ENCODE measurements around the gene ADCYAP1R1.

The ADCYAP1R1 gene

GRCh38 chr7:31051598-31052486, at the start of gene ADCYAP1R1:
TSS of gene ADCYAP1R1 (plus strand) at chr7:31052308. CDS start at chr7:31063265, 10,957 bp downstream.
- no peak for TF ChIP-seq EZH2phosphoT487 (IDR thresholded peaks at IDR 0.05; ENCODE audit: low read depth)
- TF ChIP-seq CTCF (IDR thresholded peaks at IDR 0.05; ENCODE audit: low read depth, low read length): no peak

GRCh38 chr7:31003097-31003496, 49.0 kb upstream of the ADCYAP1R1 start:
- H2AFZ ChIP-seq (ENCODE audit: low read depth, low read length): no peak overlapping the region
- no peaks in the 10 kb centered on the region for H3K79me2 ChIP-seq (ENCODE audit: low read length)
- H3K9ac ChIP-seq (ENCODE audit: low read length): no peak overlapping the region
- H3K9me3 ChIP-seq (ENCODE audit: insufficient read depth, low read length): no peaks in the 10 kb centered on the region
- H3K27me3 ChIP-seq (ENCODE audit: low read depth, low read length): no peaks in the 10 kb centered on the region
- H3K4me1 ChIP-seq (ENCODE audit: low read length): no peaks in the 10 kb centered on the region
- TF ChIP-seq CTCF (IDR thresholded peaks at IDR 0.05; ENCODE audit: low read depth, low read length) (no peak), EZH2phosphoT487 (IDR thresholded peaks at IDR 0.05; ENCODE audit: low read depth) (no peak)
- H3K36me3 ChIP-seq (replicated peaks; ENCODE audit: low read depth, low read length): no peaks in the 10 kb centered on the region
- no peak overlapping the region for H3K4me3 ChIP-seq (ENCODE audit: low read length)
- H3K27ac ChIP-seq (ENCODE audit: low read length): no peak overlapping the region
- no peaks in the 10 kb centered on the region for H4K20me1 ChIP-seq (ENCODE audit: insufficient read depth, low read length)
- H3K4me2 ChIP-seq (ENCODE audit: low read length): no peak overlapping the region

More at GRCh38 chr7:31051598-31052486, at the start of gene ADCYAP1R1:
- H3K79me2 ChIP-seq (ENCODE audit: low read length): no peaks in the 10 kb centered on the region
- H3K27ac ChIP-seq (ENCODE audit: low read length): no peak within 1 kb of the TSS
- no peak within 1 kb of the TSS for H2AFZ ChIP-seq (ENCODE audit: low read depth, low read length)
- H3K4me3 ChIP-seq (ENCODE audit: low read length): no peak within 1 kb of the TSS
- no peaks in the 10 kb centered on the region for H3K4me1 ChIP-seq (ENCODE audit: low read length)
- H3K9me3 ChIP-seq (ENCODE audit: insufficient read depth, low read length): no peaks in the 10 kb centered on the region
- H3K9ac ChIP-seq (ENCODE audit: low read length): no peak within 1 kb of the TSS
- H3K36me3 ChIP-seq (replicated peaks; ENCODE audit: low read depth, low read length): no peaks in the 10 kb centered on the region
- no peaks in the 10 kb centered on the region for H4K20me1 ChIP-seq (ENCODE audit: insufficient read depth, low read length)
- H3K4me2 ChIP-seq (ENCODE audit: low read length): no peak within 1 kb of the TSS
- peaks cover 3% of the 10 kb centered on the region for H3K27me3 ChIP-seq (ENCODE audit: low read depth, low read length)

GRCh38 chr7:31003721-31004120, 48.4 kb upstream of the ADCYAP1R1 start:
- no peak for TF ChIP-seq EZH2phosphoT487 (IDR thresholded peaks at IDR 0.05; ENCODE audit: low read depth)
- no peak for TF ChIP-seq CTCF (IDR thresholded peaks at IDR 0.05; ENCODE audit: low read depth, low read length)

GRCh38 chr7:31004393-31004792, 47.7 kb upstream of the ADCYAP1R1 start:
- Histone ChIP-seq H3K9ac (ENCODE audit: low read length) (no peak overlapping the region), H3K27me3 (ENCODE audit: low read depth, low read length) (peaks cover 4% of the 10 kb centered on the region; the same call in 1 of the 2 replicates), H4K20me1 (ENCODE audit: insufficient read depth, low read length) (no peaks in the 10 kb centered on the region), H3K36me3 (replicated peaks; ENCODE audit: low read depth, low read length) (no peaks in the 10 kb centered on the region), H3K27ac (ENCODE audit: low read length) (no peak overlapping the region), H3K4me3 (ENCODE audit: low read length) (no peak overlapping the region), H2AFZ (ENCODE audit: low read depth, low read length) (no peak overlapping the region), H3K9me3 (ENCODE audit: insufficient read depth, low read length) (no peaks in the 10 kb centered on the region), H3K4me1 (ENCODE audit: low read length) (no peaks in the 10 kb centered on the region), H3K4me2 (ENCODE audit: low read length) (no peak overlapping the region), H3K79me2 (ENCODE audit: low read length) (no peaks in the 10 kb centered on the region)
- no peak for TF ChIP-seq EZH2phosphoT487 (IDR thresholded peaks at IDR 0.05; ENCODE audit: low read depth)
- no peak for TF ChIP-seq CTCF (IDR thresholded peaks at IDR 0.05; ENCODE audit: low read depth, low read length)

More at GRCh38 chr7:31003721-31004120, 48.4 kb upstream of the ADCYAP1R1 start:
- Histone ChIP-seq H3K4me1 (ENCODE audit: low read length) (no peaks in the 10 kb centered on the region), H3K4me3 (ENCODE audit: low read length) (no peak overlapping the region), H2AFZ (ENCODE audit: low read depth, low read length) (no peak overlapping the region), H3K9ac (ENCODE audit: low read length) (no peak overlapping the region), H3K79me2 (ENCODE audit: low read length) (no peaks in the 10 kb centered on the region), H4K20me1 (ENCODE audit: insufficient read depth, low read length) (no peaks in the 10 kb centered on the region), H3K27me3 (ENCODE audit: low read depth, low read length) (no peaks in the 10 kb centered on the region), H3K36me3 (replicated peaks; ENCODE audit: low read depth, low read length) (no peaks in the 10 kb centered on the region), H3K4me2 (ENCODE audit: low read length) (no peak overlapping the region), H3K27ac (ENCODE audit: low read length) (no peak overlapping the region), H3K9me3 (ENCODE audit: insufficient read depth, low read length) (no peaks in the 10 kb centered on the region)

All from OCI-LY3 (cell line).